ENCODE data around the gene DDX4.
A peak's percentile ranks its signal among the peaks of the same experiment; 100 is the strongest.

DDX4 gene

DNA sequence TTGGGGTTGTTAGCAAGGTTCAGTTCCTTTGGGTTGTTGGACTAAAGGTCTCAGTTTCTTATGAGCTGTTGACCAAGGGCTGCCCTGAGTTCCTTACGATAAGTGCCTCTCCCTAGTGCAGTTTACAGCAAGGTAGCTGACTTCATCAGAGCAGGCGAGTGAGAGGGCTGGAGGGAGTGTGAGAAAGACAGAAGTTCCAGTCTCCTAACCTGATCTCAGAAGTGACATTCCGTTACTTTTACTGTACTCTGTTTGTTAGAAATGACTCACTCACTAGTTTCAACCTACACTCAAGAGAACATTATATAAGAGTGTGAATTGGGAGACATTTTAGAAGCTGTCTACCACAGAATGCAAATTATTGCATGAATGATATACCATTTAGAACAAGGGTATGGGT, 92.1 kb downstream of the DDX4 start:
- Histone ChIP-seq H3K36me3 (no peaks in the 10 kb centered on the region), H3K4me2 (no peak overlapping the region), H3K27ac (no peak overlapping the region), H3K9ac (no peak overlapping the region), H3K4me3 (no peak overlapping the region), H4K20me1 (no peaks in the 10 kb centered on the region), H3K27me3 (no peaks in the 10 kb centered on the region), H3K4me1 (no peaks in the 10 kb centered on the region), H3K9me3 (replicated peaks in 1 of 11) (peaks cover 12 to 29% (median 21%) of the 10 kb centered on the region in 11 experiments; a peak in 21 of 22 replicates)
- no peak for TF ChIP-seq Cebpa-rat (IDR thresholded peaks at IDR 0.05)

DNA sequence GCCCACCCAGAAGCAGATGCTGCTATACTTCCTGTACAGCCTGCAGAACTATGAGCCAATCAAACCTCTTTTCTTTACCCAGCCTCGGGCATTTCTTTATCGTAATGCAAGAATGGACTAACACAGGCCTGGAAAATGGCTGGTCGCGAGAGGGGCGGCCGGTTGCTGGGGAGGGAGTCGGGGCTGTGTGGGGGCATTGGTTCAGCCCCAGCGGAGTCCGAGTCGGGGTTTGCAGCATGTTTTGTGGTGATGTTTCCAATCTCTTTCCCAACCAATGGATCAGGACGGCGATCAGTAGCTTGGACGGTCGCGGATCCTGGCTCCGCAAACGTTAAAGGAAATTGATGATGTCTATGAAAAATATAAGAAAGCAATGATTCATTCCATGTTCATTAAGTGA, 94.6 kb downstream of the DDX4 start:
- TF ChIP-seq Cebpa-rat (IDR thresholded peaks at IDR 0.05): no peak
- no peak overlapping the region for H3K27ac ChIP-seq

DNA sequence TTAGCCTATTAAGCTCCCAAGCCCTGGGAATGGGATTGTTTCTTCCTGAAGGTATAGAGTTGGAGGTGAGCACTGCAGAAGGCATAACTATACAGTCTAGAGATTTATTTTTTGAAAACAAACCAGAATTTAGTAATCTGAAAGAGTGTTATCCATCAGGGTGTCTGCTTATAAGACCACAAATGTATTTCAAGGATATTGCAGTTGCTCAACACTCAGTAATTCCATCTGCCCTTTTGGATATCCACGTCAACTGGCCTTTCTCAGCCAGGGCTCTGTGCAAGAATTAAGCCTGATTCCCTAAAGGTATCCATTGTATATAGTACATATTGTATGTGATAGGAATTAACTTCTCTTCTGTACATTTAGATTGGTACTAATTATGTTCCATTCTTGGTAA, 98.3 kb downstream of the DDX4 start:
- H3K4me1 ChIP-seq: no peaks in the 10 kb centered on the region
- H3K27me3 ChIP-seq: no peaks in the 10 kb centered on the region
- no peak for TF ChIP-seq Cebpa-rat (IDR thresholded peaks at IDR 0.05)
- H3K27ac ChIP-seq: no peak overlapping the region
- H4K20me1 ChIP-seq: no peaks in the 10 kb centered on the region
- no peak overlapping the region for H3K4me3 ChIP-seq
- H3K4me2 ChIP-seq: no peak overlapping the region
- H3K36me3 ChIP-seq: no peaks in the 10 kb centered on the region
- H3K9me3 ChIP-seq (replicated peaks in 1 of 11): peaks cover 12 to 29% (median 21%) of the 10 kb centered on the region in 11 experiments; a peak in 21 of 22 replicates
- no peak overlapping the region for H3K9ac ChIP-seq

More for the DNA sequence above, 94.6 kb downstream of the DDX4 start:
- Histone ChIP-seq H4K20me1 (no peaks in the 10 kb centered on the region), H3K9me3 (replicated peaks in 1 of 11) (peaks cover 12 to 29% (median 21%) of the 10 kb centered on the region in 11 experiments; a peak in 21 of 22 replicates), H3K4me2 (no peak overlapping the region), H3K4me1 (no peaks in the 10 kb centered on the region), H3K9ac (no peak overlapping the region), H3K36me3 (no peaks in the 10 kb centered on the region), H3K4me3 (no peak overlapping the region), H3K27me3 (no peaks in the 10 kb centered on the region)

DNA sequence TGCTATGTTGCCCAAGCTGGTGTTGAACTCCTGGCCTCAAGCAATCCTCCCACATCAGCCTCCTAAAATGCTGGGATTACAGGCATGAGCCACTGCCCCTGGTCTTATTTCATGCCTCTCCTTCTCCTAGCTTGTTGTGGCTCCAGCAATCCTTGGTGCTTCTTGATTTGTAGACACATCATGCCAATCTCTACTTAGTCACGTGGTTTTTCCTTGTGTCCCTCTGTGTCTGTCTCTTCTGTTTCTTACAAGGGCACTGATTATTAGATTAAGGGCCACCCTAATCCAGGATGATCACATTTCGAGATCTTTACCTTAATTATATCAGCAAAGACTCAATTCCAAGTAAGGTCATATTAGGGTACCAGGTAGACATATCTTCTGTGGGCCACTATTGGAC, 104.1 kb downstream of the DDX4 start:
- peaks cover 0 to 20% (median 15%) of the 10 kb centered on the region in 11 experiments; a peak in 15 of 22 replicates for H3K9me3 ChIP-seq (replicated peaks in 1 of 11)
- H3K36me3 ChIP-seq: no peaks in the 10 kb centered on the region
- no peak for TF ChIP-seq Cebpa-rat (IDR thresholded peaks at IDR 0.05)

DNA sequence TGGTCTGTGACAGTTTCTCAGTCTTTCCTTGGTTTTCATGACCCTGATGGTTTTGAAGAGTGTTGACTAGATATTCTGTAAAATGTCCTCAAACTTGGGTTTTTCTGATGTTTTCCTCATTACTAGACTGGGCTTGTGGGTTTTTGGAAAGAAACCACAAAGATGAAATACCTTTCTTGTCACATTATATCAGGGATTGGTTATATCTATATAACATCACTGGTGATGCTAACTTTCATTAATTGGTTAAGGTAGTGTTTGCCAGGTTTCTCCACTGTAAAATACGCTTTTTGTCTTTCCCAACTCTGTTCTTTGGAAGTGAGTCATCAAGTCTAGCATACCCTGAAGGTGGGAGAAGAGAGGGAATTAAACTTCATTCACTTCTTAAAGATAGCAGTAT, 110.0 kb downstream of the DDX4 start:
- H3K27ac ChIP-seq: no peak overlapping the region
- H3K9me3 ChIP-seq (replicated peaks in 1 of 11): peaks cover 0 to 20% (median 15%) of the 10 kb centered on the region in 11 experiments; a peak in 15 of 22 replicates
- no peak for TF ChIP-seq Cebpa-rat (IDR thresholded peaks at IDR 0.05)
- no peaks in the 10 kb centered on the region for H3K36me3 ChIP-seq
- H3K4me3 ChIP-seq: no peak overlapping the region
- H3K4me2 ChIP-seq: no peak overlapping the region
- no peaks in the 10 kb centered on the region for H3K27me3 ChIP-seq
- H4K20me1 ChIP-seq: no peaks in the 10 kb centered on the region
- H3K9ac ChIP-seq: no peak overlapping the region
- H3K4me1 ChIP-seq: peaks cover 0 to 23% (median 11%) of the 10 kb centered on the region in 10 experiments; a peak in 13 of 20 replicates

More for the DNA sequence above, 104.1 kb downstream of the DDX4 start:
- H3K4me3 ChIP-seq: no peak overlapping the region
- no peak overlapping the region for H3K27ac ChIP-seq
- H3K4me2 ChIP-seq: no peak overlapping the region
- no peaks in the 10 kb centered on the region for H3K27me3 ChIP-seq
- H3K9ac ChIP-seq: no peak overlapping the region
- no peaks in the 10 kb centered on the region for H4K20me1 ChIP-seq
- no peaks in the 10 kb centered on the region for H3K4me1 ChIP-seq

DNA sequence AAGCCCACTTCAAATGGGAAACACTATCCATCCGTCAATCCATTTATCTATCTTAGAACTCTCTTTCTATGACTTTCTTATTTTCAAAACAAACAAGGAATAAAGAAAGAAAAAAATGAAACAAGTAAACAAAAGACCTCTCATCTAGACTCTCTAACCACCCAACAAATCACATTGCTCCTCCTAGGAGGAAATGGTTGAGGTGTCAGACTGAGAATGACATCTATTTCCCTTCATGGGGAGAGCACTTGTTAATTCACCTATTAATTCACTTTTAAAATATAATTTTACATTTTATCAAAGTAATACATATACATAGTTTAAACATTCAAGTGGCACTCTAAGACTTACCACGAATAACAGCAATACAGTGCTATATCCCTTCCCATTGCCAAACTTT, 110.9 kb downstream of the DDX4 start:
- H3K36me3 ChIP-seq: no peaks in the 10 kb centered on the region
- H3K27me3 ChIP-seq: no peaks in the 10 kb centered on the region
- peaks cover 0 to 32% (median 20%) of the 10 kb centered on the region in 10 experiments; a peak in 13 of 20 replicates for H3K4me1 ChIP-seq
- peaks cover 0 to 20% (median 15%) of the 10 kb centered on the region in 11 experiments; a peak in 15 of 22 replicates for H3K9me3 ChIP-seq (replicated peaks in 1 of 11)
- no peak overlapping the region for H3K4me2 ChIP-seq
- H3K4me3 ChIP-seq: no peak overlapping the region
- H3K27ac ChIP-seq: no peak overlapping the region
- no peak overlapping the region for H3K9ac ChIP-seq
- no peak for TF ChIP-seq Cebpa-rat (IDR thresholded peaks at IDR 0.05)
- no peaks in the 10 kb centered on the region for H4K20me1 ChIP-seq

DNA sequence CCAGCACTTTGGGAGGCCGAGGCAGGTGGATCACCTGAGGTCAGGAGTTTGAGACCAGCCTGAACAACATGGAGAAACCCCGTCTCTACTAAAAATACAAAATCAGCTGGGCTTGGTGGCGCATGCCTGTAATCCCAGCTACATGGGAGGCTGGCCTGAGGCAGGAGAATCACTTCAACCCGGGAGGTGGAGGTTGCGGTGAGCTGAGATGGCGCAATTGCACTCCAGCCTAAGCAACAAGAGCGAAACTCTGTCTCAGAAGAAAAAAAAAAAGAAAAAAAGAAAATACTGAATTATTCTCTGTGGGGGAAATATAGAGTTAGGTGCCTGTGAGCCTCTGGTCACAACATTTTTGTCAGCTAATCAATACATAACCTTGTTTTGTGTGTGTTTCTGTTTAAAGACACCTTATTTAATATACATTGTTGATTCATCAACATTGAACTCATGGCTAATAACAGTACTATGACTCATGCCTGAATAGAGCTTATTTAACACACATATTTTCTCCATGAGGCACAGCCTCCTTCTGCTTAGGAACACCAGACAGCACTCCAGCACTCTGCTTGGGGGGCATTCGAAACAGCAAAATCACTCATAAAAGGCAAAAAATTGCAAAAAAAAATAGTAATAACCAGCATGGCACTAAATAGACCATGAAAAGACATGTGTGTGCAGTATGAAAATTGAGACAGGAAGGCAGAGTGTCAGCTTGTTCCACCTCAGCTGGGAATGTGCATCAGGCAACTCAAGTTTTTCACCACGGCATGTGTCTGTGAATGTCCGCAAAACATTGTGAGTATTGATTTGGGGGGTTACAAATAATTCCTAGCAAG, 113.2 kb downstream of the DDX4 start, which contains the start of gene IL31RA:
TSS of gene IL31RA (plus strand) at position 519 of the 836 bp plus-strand sequence. CDS start at position 733, 214 bp downstream.
- Histone ChIP-seq H4K20me1 (no peaks in the 10 kb centered on the region), H3K27me3 (no peaks in the 10 kb centered on the region), H3K4me3 (no peak within 1 kb of the TSS), H3K4me2 (peak within 1 kb of the TSS in 4 of 11 experiments; percentile 49 to 82 (median 62); a peak in 8 of 22 replicates), H3K4me1 (peaks cover 8 to 55% (median 33%) of the 10 kb centered on the region in 10 experiments; a peak in 19 of 20 replicates), H3K36me3 (no peaks in the 10 kb centered on the region), H3K9me3 (replicated peaks in 1 of 11) (peaks cover 0 to 4% (median 0%) of the 10 kb centered on the region in 11 experiments; a peak in 5 of 22 replicates), H3K27ac (peak within 1 kb of the TSS in 3 of 11 experiments; percentile 50 to 62 (median 61); a peak in 4 of 22 replicates), H3K9ac (no peak within 1 kb of the TSS)
- TF ChIP-seq Cebpa-rat (IDR thresholded peaks at IDR 0.05): no peak

DNA sequence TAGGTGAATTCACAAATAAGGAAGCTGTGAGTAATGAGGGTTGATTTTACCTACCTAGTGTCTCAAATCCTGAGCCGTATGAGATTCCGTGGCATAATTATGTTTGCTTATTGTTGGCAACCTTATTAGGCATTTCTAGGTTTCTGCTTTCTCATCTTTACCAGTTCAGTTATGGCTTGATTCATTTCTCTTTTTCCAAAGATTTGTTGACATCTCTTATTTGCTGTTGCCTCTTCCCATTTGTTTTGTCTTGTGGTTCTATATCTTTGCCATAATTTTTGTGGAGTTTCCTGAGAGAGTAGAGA, 113.8 kb downstream of the DDX4 start:
- Histone ChIP-seq H3K4me2 (peak overlapping the region in 4 of 11 experiments; percentile 38 to 82 (median 52); a peak in 7 of 22 replicates), H3K27ac (peak overlapping the region in 1 of 11 experiments; percentile 61; a peak in 1 of 22 replicates)
- no peak for TF ChIP-seq Cebpa-rat (IDR thresholded peaks at IDR 0.05)

DNA sequence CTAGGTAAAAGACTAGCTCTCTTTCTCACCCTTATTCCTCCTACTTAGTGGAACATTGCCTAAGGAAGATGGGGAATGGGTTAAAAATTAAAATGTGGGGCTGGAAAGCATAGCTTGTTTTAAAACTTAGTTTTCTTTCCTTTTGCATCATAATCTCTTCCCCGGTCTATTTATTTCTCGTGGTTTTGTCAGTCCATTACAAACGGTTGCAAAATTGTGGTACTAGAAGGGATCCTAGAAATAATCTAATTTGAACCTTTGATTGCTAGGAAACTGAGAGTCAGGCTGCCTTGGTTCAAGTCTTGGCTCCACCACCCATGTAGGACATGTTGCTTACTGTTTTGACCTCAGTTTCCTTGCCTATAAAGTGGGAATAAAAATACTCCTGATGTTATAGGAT, 114.6 kb downstream of the DDX4 start:
- Histone ChIP-seq H4K20me1 (no peaks in the 10 kb centered on the region), H3K9ac (no peak overlapping the region; a peak in 1 of 22 replicates), H3K4me3 (no peak overlapping the region; a peak in 1 of 20 replicates), H3K36me3 (no peaks in the 10 kb centered on the region), H3K27me3 (no peaks in the 10 kb centered on the region), H3K27ac (peak overlapping the region in 6 of 11 experiments; percentile 14 to 62 (median 43); a peak in 8 of 22 replicates), H3K9me3 (replicated peaks in 1 of 11) (no peaks in the 10 kb centered on the region; a peak in 1 of 22 replicates), H3K4me2 (peak overlapping the region in 8 of 11 experiments; percentile 10 to 82 (median 56); a peak in 12 of 22 replicates), H3K4me1 (peaks cover 15 to 69% (median 48%) of the 10 kb centered on the region in 10 experiments)
- no peak for TF ChIP-seq Cebpa-rat (IDR thresholded peaks at IDR 0.05)

More for the DNA sequence above, 113.8 kb downstream of the DDX4 start:
- Histone ChIP-seq H3K4me1 (peaks cover 9 to 61% (median 39%) of the 10 kb centered on the region in 10 experiments), H3K9me3 (replicated peaks in 1 of 11) (no peaks in the 10 kb centered on the region; a peak in 1 of 22 replicates), H3K27me3 (no peaks in the 10 kb centered on the region), H3K4me3 (no peak overlapping the region), H3K36me3 (no peaks in the 10 kb centered on the region), H3K9ac (no peak overlapping the region), H4K20me1 (no peaks in the 10 kb centered on the region)
